NCI-H524 (cell line): Measurements from ENCODE around the gene CCSER1.

Source experiments
- DNase-seq, 2 experiments: peaks; one replicate each; lab custom pipeline; 2025; lab: John Stamatoyannopoulos, UW

CCSER1 gene

DNA sequence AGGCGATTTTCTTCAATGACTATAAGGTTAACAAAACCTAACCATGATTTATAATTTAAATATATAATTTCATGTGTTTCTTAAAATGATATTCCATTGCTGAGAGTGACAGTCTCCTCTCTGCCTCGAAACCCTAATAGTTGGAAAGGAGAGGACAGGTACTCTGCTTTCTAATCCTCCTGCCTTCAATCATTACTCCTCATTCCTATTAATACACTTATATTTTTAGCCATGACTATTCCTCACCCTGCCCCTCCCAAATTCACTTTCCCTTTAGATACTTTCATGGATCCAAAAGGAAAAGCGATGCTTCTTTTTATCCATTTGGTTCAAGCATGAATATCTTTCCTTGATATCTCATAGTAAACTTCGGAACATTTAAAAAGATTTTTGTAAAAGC, 418.2 kb downstream of the CCSER1 start:
- no peak for DNase-seq

- DNase-seq, result no peak
Measured at GRCh38 chr4:90546114-90546513, 418.9 kb downstream of the CCSER1 start.

DNA sequence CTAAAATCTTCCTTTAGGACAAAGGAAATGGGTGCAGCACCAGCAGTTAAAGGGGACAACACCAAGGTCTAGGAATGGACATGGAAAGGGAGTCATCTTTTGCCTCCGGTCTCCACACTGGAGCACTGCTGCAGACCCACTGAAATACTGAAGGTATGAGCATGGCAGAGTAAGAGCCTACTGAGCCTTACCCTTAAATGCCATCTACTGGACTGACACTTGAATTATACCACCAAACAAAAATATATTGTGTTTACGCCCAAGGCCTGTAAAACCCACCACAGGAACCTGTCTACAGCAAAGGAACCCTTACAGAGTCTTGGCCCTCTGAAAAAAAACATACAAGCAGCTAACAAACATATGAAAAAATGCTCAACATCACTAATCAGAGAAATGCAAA, 443.4 kb downstream of the CCSER1 start:
- DNase-seq, result no peak

- peak in 1 of 2 experiments; percentile 11 for DNase-seq
Measured at GRCh38 chr4:90572996-90573395, 445.8 kb downstream of the CCSER1 start.

GRCh38 chr4:90575371-90575770, 448.2 kb downstream of the CCSER1 start:
- no peak for DNase-seq

GRCh38 chr4:90580326-90580725, 453.1 kb downstream of the CCSER1 start:
- DNase-seq, result peak; percentile 16 to 19

DNA sequence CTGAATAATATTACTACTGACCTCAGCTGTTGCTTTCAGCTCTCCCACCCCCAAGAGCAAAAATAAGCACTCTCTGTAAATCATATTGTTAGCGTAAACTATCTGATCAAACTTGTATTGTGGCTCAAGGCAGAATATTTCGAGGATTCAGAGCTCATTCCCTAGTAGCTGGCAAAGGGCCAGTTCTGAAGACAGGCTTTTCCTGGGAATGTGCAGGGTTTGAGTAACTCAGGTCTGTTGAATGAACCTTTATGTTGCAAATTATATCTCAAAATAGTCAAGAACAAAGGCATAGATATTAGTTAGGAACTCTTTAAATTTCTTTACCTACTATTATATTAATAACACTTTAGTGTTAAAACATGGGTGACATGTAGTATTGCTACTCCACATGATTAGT, 454.9 kb downstream of the CCSER1 start:
- no peak for DNase-seq

DNA sequence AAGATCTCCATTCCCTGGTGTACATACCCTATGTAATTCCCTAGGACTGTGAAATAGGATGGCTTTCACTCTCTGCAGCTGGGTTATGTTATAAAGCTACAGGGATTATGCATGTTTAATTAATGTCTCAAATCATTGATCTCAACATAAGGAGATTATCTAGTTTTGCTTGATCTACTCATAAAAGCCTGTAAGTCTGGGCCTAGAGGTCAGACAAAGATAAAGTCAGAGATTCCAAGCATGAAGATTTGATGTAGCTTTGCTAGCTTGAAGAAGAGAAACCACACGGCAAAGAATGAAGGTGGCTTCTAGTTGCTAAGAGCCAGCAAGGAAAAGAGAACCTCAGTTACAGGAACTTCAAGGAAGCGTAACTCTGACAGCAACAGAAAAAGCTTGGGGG, 456.9 kb downstream of the CCSER1 start:
- peak in 1 of 2 experiments; percentile 57 for DNase-seq

DNA sequence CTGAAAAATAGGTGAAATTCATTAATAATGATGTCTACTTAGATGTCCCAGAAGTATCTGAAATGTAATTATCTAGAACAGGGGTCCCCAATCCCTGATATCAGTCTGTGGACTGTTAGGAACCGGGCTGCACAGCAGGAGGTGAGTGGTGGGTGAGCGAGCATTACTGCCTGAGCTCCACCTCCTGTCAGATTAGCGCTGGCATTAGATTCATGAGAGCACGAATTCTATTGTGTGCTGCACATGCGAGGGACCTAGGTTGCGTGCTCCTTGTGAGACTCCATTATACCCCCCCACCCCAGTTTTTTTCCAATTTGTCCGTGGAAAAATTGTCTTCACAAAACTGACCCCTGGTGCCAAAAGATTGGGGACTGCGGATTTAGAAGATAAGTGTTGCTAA, 458.8 kb downstream of the CCSER1 start:
- DNase-seq, result no peak

GRCh38 chr4:90586799-90587198, 459.6 kb downstream of the CCSER1 start:
- no peak for DNase-seq

GRCh38 chr4:90597927-90598326, 470.7 kb downstream of the CCSER1 start:
- DNase-seq, result no peak

GRCh38 chr4:90598741-90599140, 471.5 kb downstream of the CCSER1 start:
- DNase-seq, result no peak

DNA sequence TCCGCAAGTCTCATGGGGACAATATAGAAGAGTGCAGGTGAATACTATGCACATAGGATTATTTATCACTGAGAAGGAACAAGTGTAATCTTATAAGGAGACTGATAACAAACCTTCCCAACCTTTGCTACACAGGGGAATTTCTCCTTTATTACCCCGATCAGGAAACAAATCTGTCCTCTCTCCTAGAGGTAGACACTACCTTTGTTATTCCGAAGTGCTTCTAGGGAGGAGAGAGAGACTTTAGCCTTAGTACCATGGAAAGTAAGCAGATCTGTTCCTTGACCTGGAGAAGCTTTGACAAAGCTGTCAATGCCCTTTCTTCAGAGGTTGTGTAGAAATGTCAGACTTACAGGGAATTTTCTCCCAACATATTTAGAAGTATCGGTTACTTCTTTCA, 475.5 kb downstream of the CCSER1 start:
- no peak for DNase-seq

DNA sequence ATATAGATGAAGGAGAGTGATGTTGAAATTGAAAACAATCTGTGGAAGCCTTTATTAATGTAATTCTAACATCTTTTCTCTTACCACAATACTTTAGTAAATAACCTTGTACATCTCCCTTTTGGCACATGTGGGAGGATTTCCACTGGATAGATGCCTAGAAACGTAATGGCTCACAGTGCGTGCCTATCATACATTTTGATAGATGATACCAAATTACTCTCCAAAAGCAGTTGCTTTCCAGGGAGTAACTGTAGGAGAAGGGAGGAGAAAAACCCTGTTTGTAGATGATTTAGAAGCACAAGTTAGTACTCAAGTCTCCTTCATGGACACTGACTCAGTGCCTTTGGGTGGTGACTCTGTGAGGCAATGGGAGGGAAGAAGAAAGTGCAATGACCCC, 476.3 kb downstream of the CCSER1 start:
- DNase-seq, result no peak

DNA sequence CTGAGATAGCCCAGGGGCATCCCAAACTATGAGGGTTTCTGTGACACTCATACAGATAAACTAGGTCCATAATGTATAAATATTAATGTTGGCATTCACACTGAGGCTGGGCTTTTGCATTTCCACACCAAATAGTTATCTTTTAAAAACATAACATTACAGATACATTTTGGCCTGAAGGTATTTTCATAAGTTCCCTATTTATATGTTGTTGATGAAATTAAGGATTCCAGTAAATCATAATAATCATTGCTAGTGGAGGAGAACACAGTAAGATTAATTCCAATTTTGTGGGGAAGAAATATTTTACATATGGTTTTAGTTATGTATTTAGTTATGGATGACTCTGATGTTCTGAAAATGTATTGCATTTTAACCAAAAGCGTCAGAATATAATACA, 479.6 kb downstream of the CCSER1 start:
- no peak for DNase-seq

GRCh38 chr4:90614371-90614770, 487.2 kb downstream of the CCSER1 start:
- no peak for DNase-seq

GRCh38 chr4:90621080-90621479, 493.9 kb downstream of the CCSER1 start:
- no peak for DNase-seq

- DNase-seq, result no peak
Measured at GRCh38 chr4:90624781-90625180, 497.6 kb downstream of the CCSER1 start.

DNA sequence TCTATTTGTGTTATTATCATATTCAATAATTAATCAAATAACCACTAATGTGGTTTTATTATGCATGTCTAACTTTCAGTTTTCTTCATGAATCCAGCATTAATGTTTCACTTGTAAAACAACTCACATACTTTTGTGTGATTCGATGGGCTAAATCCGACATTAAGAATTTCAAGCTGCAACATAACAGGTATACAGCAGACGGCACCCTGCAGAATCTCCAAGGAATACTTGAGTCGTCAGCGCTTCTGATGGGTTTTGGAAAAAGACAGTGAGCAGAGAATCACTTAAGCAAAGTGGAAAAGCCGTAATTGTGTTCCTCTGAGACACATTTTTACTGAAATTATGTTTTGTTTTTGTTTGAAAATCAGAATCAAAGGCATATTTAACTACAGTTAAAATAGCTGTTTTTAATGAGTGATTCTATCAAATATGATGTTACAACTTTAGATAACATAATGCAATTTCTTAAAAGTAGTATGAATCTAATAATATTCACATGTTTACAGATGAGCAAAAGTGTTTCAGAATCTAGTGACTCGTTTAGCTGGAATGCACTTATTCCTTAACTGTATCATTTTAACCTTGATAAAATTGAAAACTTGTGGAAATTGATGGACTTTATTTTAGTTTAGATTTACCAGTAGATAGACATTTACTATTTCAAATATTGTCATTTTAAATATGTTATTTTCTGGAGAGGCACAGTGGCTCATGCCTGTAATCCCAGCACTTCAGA, 514.8 kb downstream of the CCSER1 start:
- DNase-seq, result no peak

DNA sequence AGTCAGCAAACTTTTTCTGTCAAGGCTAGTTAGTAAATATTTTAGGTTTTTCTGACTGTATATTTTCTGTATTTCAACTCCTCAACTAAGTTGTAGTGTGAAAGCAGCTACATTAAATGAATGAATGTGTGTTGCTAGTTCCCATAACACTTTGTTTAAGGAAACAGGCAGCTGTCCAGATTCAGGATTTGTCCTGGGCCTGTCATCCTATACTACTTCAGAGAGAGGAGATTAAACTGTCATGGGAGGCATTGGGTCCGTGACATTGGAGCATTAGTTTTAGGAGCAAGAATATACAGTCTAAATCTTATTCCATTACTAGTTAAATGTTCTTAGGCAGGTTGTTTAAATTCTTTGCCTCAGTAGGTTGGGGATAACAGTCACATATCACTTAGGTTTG, 516.0 kb downstream of the CCSER1 start:
- no peak for DNase-seq

DNA sequence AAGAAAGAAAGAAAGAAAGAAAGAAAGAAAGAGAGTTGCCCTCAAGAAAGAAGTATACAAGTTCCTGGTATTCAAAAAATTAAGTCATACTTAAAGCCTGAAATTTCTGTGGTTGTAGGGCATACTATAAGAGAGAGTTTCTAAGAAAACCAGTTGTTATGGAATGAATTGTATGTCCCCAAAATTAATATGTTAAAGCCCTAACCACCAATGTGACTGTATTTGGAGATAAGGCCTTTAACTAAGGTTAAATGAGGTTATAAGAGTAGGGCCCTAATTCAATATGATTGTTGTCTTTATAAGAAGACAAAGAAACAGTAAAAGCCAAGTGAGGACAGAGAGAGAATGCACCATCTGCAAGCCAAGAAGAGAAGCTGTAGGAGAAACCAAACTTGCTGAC, 521.1 kb downstream of the CCSER1 start:
- DNase-seq, result no peak

DNA sequence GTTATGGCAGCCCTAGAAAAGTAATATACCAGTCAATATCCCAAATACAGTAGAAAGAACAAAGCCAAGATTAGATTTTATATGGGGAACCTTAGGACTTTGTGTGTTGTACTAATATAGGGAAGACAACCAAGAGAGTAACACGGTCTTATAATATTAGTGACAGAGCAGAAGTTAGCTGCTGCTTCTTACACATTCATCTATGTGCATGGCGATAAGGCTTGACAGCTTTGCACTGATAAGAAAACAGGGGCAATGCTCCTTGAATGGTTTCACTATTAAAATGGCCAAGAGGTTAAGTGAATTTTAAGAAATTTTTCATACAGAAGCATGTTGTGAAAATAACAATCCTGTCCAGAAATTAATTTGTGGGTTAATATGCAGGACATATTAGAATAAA, 521.6 kb downstream of the CCSER1 start:
- DNase-seq, result no peak

- no peak for DNase-seq
Measured at GRCh38 chr4:90660672-90661071, 533.5 kb downstream of the CCSER1 start.

DNA sequence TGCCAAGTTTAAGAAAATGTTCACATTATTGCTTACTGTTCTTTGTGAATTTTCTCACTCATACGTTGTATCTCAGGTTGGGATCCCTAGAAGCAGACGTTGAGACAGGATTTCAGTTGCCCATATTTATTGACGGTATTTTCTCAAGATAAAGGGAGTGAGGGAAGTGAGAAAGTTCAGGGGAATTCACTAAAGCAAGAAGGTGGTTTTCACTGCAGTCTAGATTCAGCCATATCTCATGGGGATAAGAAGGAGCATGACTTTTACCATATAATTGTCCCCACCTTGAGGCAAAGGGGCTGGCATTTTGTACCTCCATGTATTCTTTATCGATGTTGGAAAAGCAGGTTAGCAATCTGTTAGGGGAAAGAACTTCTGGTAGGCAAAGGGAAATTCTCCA, 543.0 kb downstream of the CCSER1 start:
- no peak for DNase-seq
